ENCODE measurements around the gene BFAR. TPM values are rescaled to one million over a fixed set of nuclear protein-coding genes. Genes with fewer than 3 reads are reported as not detected.
"Not testable (repeated sequence)": the region's sequence is repeated elsewhere in the genome, so short reads cannot be mapped to it uniquely, and the experiment has no call there.

The BFAR gene
- total and polyA plus RNA-seq, 7 experiments from 2014 or later: 36.3 to 82.0 (median 51.0) TPM

- H3K4me1 ChIP-seq (ENCODE audit: control insufficient read depth in 2 of 2, insufficient read depth in 2 of 2, low read length in 2 of 2); H3K4me3 Mint-ChIP-seq; H3K27me3 ChIP-seq (ENCODE audit: control insufficient read depth in 2 of 2, insufficient read depth in 2 of 2, low read length in 2 of 2); H3K4me3 ChIP-seq (ENCODE audit: low read length); DNase-seq; H3K27ac ChIP-seq (ENCODE audit: low read depth, low read length); H3K36me3 Mint-ChIP-seq; H3K9me3 ChIP-seq (ENCODE audit: control insufficient read depth in 2 of 3, low read length in 3 of 3); ATAC-seq; H3K27me3 Mint-ChIP-seq; H3K4me1 Mint-ChIP-seq; intact Hi-C loops (cut with micrococcal nuclease); CTCF ChIA-PET; H3K9me3 Mint-ChIP-seq; H3K36me3 ChIP-seq (ENCODE audit: control insufficient read depth in 2 of 3, insufficient read depth in 3 of 3, low read length in 3 of 3); POLR2A ChIA-PET; H3K27ac Mint-ChIP-seq: not testable (repeated sequence)
These were observed 47.6 kb downstream of the BFAR start for GRCh38 chr16:14680396-14680795.

DNA sequence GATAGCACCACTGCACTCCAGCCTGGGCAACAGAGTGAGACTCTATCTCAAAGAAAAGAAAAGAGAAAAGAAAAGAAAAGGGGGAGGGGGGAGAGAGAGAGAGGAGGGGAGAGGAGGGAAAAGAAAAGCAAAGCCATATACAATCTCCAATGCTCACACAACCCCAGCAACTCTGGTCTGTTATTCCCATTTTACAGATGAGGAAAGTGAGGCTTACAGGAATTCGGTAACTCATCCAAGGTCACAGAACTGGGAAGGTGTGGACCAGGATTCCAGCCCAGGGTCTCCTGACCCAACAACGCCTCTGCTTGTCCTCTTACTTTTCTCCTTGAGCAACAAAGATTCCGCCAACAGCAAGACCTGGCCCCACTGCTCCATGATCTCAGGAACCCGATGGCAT lies 48.4 kb downstream of the BFAR start:
- POLR2A ChIA-PET: no interaction called here
- intact Hi-C loops (cut with micrococcal nuclease): no loop called here
- CTCF ChIA-PET: no interaction called here
- Histone ChIP-seq H3K27me3 (ENCODE audit: control insufficient read depth in 2 of 2, insufficient read depth in 2 of 2, low read length in 2 of 2) (no peaks in the 10 kb centered on the region), H3K4me3 (ENCODE audit: low read length) (no peak overlapping the region), H3K9me3 (ENCODE audit: control insufficient read depth in 2 of 3, low read length in 3 of 3) (no peaks in the 10 kb centered on the region), H3K4me1 (ENCODE audit: control insufficient read depth in 2 of 2, insufficient read depth in 2 of 2, low read length in 2 of 2) (no peaks in the 10 kb centered on the region), H3K27ac (ENCODE audit: low read depth, low read length) (no peak overlapping the region), H3K36me3 (ENCODE audit: control insufficient read depth in 2 of 3, insufficient read depth in 3 of 3, low read length in 3 of 3) (no peaks in the 10 kb centered on the region)
- DNase-seq: no peak
- H3K27ac Mint-ChIP-seq: no peak overlapping the region
- no peak for ATAC-seq
- H3K9me3 Mint-ChIP-seq: no peaks in the 10 kb centered on the region
- peaks cover 0 to 3% (median 0%) of the 10 kb centered on the region in 7 donors for H3K4me1 Mint-ChIP-seq
- no peaks in the 10 kb centered on the region for H3K36me3 Mint-ChIP-seq
- H3K27me3 Mint-ChIP-seq: peaks cover 0 to 4% (median 0%) of the 10 kb centered on the region in 5 donors
- H3K4me3 Mint-ChIP-seq: no peak overlapping the region

DNA sequence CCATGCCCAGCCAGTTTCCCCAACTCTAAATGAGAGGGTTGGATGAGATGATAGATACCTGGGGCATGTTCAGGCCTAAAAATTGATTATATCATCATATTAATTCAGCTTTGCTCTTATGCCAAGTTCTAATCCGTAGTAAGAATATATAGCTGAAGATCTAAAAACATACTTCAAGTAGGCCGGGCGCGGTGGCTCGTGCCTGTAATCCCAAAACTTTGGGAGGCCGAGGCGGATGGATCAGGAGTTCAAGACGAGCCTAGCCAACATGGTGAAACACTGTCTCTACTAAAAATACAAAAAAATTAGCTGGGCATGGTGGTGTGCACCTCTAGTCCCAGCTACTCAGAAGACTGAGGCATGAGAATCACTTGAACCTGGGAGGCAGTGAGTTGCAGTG lies 49.4 kb downstream of the BFAR start:
- intact Hi-C loops (cut with micrococcal nuclease): no loop called here
- peaks cover 0 to 4% (median 0%) of the 10 kb centered on the region in 5 donors for H3K27me3 Mint-ChIP-seq
- ATAC-seq (no peak), DNase-seq (no peak)
- Histone ChIP-seq H3K4me3 (ENCODE audit: low read length) (no peak overlapping the region), H3K9me3 (ENCODE audit: control insufficient read depth in 2 of 3, low read length in 3 of 3) (no peaks in the 10 kb centered on the region), H3K4me1 (ENCODE audit: control insufficient read depth in 2 of 2, insufficient read depth in 2 of 2, low read length in 2 of 2) (no peaks in the 10 kb centered on the region), H3K27me3 (ENCODE audit: control insufficient read depth in 2 of 2, insufficient read depth in 2 of 2, low read length in 2 of 2) (no peaks in the 10 kb centered on the region), H3K27ac (ENCODE audit: low read depth, low read length) (no peak overlapping the region), H3K36me3 (ENCODE audit: control insufficient read depth in 2 of 3, insufficient read depth in 3 of 3, low read length in 3 of 3) (no peaks in the 10 kb centered on the region)
- H3K4me3 Mint-ChIP-seq: no peak overlapping the region
- H3K27ac Mint-ChIP-seq: no peak overlapping the region
- H3K36me3 Mint-ChIP-seq: no peaks in the 10 kb centered on the region
- CTCF ChIA-PET: no interaction called here
- POLR2A ChIA-PET: no interaction called here
- H3K4me1 Mint-ChIP-seq: peaks cover 0 to 3% (median 0%) of the 10 kb centered on the region in 7 donors
- H3K9me3 Mint-ChIP-seq: no peaks in the 10 kb centered on the region

GRCh38 chr16:14685870-14686793 lies 53.4 kb downstream of the BFAR start:
- H3K36me3 ChIP-seq (ENCODE audit: control insufficient read depth in 2 of 3, insufficient read depth in 3 of 3, low read length in 3 of 3); H3K9me3 Mint-ChIP-seq; ATAC-seq; H3K9me3 ChIP-seq (ENCODE audit: control insufficient read depth in 2 of 3, low read length in 3 of 3); H3K27me3 ChIP-seq (ENCODE audit: control insufficient read depth in 2 of 2, insufficient read depth in 2 of 2, low read length in 2 of 2); H3K4me1 Mint-ChIP-seq; H3K4me3 Mint-ChIP-seq; H3K27me3 Mint-ChIP-seq; POLR2A ChIA-PET; DNase-seq; H3K27ac ChIP-seq (ENCODE audit: low read depth, low read length); H3K36me3 Mint-ChIP-seq; intact Hi-C loops (cut with micrococcal nuclease); CTCF ChIA-PET; H3K27ac Mint-ChIP-seq; H3K4me3 ChIP-seq (ENCODE audit: low read length); H3K4me1 ChIP-seq (ENCODE audit: control insufficient read depth in 2 of 2, insufficient read depth in 2 of 2, low read length in 2 of 2): not testable (repeated sequence)

DNA sequence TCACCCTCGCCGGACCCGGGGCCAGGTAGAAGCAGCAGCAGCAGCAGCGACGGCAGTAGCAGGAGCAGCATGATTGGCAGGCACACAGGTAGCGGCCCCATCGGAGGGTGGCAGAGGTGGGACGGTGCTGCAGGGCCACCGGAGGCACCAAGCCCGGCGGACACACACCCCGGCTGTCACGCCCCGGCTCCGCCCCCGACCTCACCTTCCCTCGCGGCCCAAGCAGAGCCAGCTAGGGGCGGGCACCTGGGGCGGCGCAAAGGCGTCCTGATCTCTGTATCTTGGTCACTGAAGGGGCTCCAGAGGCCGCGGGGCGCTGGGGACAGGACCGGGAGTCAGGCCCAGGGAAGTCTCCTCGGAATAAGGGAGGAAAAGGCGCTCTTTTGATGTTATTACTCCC lies 61.4 kb downstream of the BFAR start, which contains the start of gene PLA2G10:
Gene PLA2G10, minus strand, starts transcription at position 180 of the 400 bp plus-strand sequence. Its CDS starts 79 bp downstream, at position 101.
- H3K4me3 Mint-ChIP-seq; intact Hi-C loops (cut with micrococcal nuclease); H3K27ac Mint-ChIP-seq; H3K4me1 ChIP-seq (ENCODE audit: control insufficient read depth in 2 of 2, insufficient read depth in 2 of 2, low read length in 2 of 2); H3K27ac ChIP-seq (ENCODE audit: low read depth, low read length); DNase-seq; CTCF ChIA-PET; H3K9me3 ChIP-seq (ENCODE audit: control insufficient read depth in 2 of 3, low read length in 3 of 3); H3K4me1 Mint-ChIP-seq; H3K9me3 Mint-ChIP-seq; H3K4me3 ChIP-seq (ENCODE audit: low read length); H3K27me3 ChIP-seq (ENCODE audit: control insufficient read depth in 2 of 2, insufficient read depth in 2 of 2, low read length in 2 of 2); ATAC-seq; POLR2A ChIA-PET; H3K27me3 Mint-ChIP-seq; H3K36me3 ChIP-seq (ENCODE audit: control insufficient read depth in 2 of 3, insufficient read depth in 3 of 3, low read length in 3 of 3); H3K36me3 Mint-ChIP-seq: not testable (repeated sequence)

DNA sequence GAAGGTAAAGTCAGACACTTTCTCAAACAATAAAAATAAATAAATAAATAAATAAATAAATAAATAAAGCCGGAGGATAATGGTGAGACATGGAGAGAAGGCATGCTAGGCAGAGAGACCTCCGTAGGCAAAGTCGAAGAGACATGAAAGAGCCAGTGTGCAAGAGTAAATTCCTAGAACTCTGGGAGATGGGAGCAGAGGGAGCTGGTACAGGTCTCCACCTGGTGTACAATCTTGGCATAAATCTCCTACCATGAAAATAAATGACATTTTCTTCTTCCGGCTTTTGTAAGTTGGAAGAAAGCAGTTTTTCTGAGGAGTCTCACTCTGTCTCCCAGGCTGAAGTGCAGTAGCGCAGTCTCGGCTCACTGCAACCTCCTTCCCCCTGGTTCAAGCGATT lies 69.1 kb downstream of the BFAR start:
- H3K9me3 Mint-ChIP-seq; H3K27me3 Mint-ChIP-seq; H3K4me1 Mint-ChIP-seq; POLR2A ChIA-PET; intact Hi-C loops (cut with micrococcal nuclease); H3K27me3 ChIP-seq (ENCODE audit: control insufficient read depth in 2 of 2, insufficient read depth in 2 of 2, low read length in 2 of 2); DNase-seq; H3K27ac ChIP-seq (ENCODE audit: low read depth, low read length); H3K36me3 Mint-ChIP-seq; H3K4me3 Mint-ChIP-seq; H3K4me3 ChIP-seq (ENCODE audit: low read length); ATAC-seq; H3K27ac Mint-ChIP-seq; H3K36me3 ChIP-seq (ENCODE audit: control insufficient read depth in 2 of 3, insufficient read depth in 3 of 3, low read length in 3 of 3); CTCF ChIA-PET; H3K4me1 ChIP-seq (ENCODE audit: control insufficient read depth in 2 of 2, insufficient read depth in 2 of 2, low read length in 2 of 2); H3K9me3 ChIP-seq (ENCODE audit: control insufficient read depth in 2 of 3, low read length in 3 of 3): not testable (repeated sequence)

GRCh38 chr16:14702672-14703071 lies 69.9 kb downstream of the BFAR start:
- H3K9me3 ChIP-seq (ENCODE audit: control insufficient read depth in 2 of 3, low read length in 3 of 3); H3K27ac Mint-ChIP-seq; CTCF ChIA-PET; intact Hi-C loops (cut with micrococcal nuclease); ATAC-seq; H3K27me3 Mint-ChIP-seq; H3K36me3 ChIP-seq (ENCODE audit: control insufficient read depth in 2 of 3, insufficient read depth in 3 of 3, low read length in 3 of 3); H3K27ac ChIP-seq (ENCODE audit: low read depth, low read length); H3K4me1 Mint-ChIP-seq; H3K9me3 Mint-ChIP-seq; H3K4me3 ChIP-seq (ENCODE audit: low read length); H3K27me3 ChIP-seq (ENCODE audit: control insufficient read depth in 2 of 2, insufficient read depth in 2 of 2, low read length in 2 of 2); H3K36me3 Mint-ChIP-seq; H3K4me1 ChIP-seq (ENCODE audit: control insufficient read depth in 2 of 2, insufficient read depth in 2 of 2, low read length in 2 of 2); DNase-seq; POLR2A ChIA-PET; H3K4me3 Mint-ChIP-seq: not testable (repeated sequence)
